Smooth muscle cell (in vitro differentiated cells): Measurements from ENCODE around the gene SMIM38. TPM values are rescaled to one million over a fixed set of nuclear protein-coding genes. Genes with fewer than 3 reads are reported as not detected.

Experiments used
- DNase-seq: peaks from one replicate; lab custom pipeline; 2025; ENCODE audit not compliant: unreplicated experiment; lab: John Stamatoyannopoulos, UW
- H2AFZ ChIP-seq: fragments of 200-600 bp; sonication (generic); 2 replicates; pipeline ENCODE4 v1.6.0; 2016; ENCODE audit warnings: antibody characterized with exemption, low read depth, mild to moderate bottlenecking
- H3F3A ChIP-seq: fragments of 200-600 bp; sonication (generic); 2 replicates; pipeline ENCODE4 v1.6.0; 2017; ENCODE audit warnings: antibody characterized with exemption, low read depth
- H3K27ac ChIP-seq: fragments of 200-600 bp; sonication (generic); 2 replicates; pipeline ENCODE4 v1.5.1; 2016; ENCODE audit warnings: low read depth, mild to moderate bottlenecking
- H3K27me3 ChIP-seq: fragments of 200-600 bp; sonication (generic); 2 replicates; pipeline ENCODE4 v1.6.1; 2016; ENCODE audit warnings: low read depth, mild to moderate bottlenecking
- H3K36me3 ChIP-seq: fragments of 200-600 bp; sonication (generic); 2 replicates; pipeline ENCODE4 v1.5.1; 2016; ENCODE audit warnings: low read depth
- H3K4me1 ChIP-seq: fragments of 200-600 bp; sonication (generic); 2 replicates; pipeline ENCODE4 v1.5.1; 2016; ENCODE audit warnings: low read depth
- H3K4me2 ChIP-seq: fragments of 200-600 bp; sonication (generic); 2 replicates; pipeline ENCODE4 v1.6.0; 2016; ENCODE audit warnings: mild to moderate bottlenecking
- H3K4me3 ChIP-seq: fragments of 200-600 bp; sonication (generic); 2 replicates; pipeline ENCODE4 v1.5.1; 2016; ENCODE audit warnings: mild to moderate bottlenecking
- H3K79me2 ChIP-seq: fragments of 200-600 bp; sonication (generic); 2 replicates; pipeline ENCODE4 v1.6.0; 2016; ENCODE audit warnings: low read depth, mild to moderate bottlenecking
- H3K9ac ChIP-seq: fragments of 200-600 bp; sonication (generic); 2 replicates; pipeline ENCODE4 v1.6.0; 2016; ENCODE audit warnings: low read depth
- H3K9me3 ChIP-seq: fragments of 200-600 bp; sonication (generic); replicated peaks from 2 replicates; pipeline ENCODE4 v1.5.1; 2016; ENCODE audit warnings: low read depth
- H4K20me1 ChIP-seq: fragments of 200-600 bp; sonication (generic); 2 replicates; pipeline ENCODE4 v1.6.0; 2016; ENCODE audit warnings: low read depth
- CTCF ChIP-seq: fragments of 200-600 bp; sonication (generic); IDR thresholded peaks from 2 replicates; pipeline ENCODE4 v1.5.1; 2017; ENCODE audit warnings: borderline replicate concordance, mild to moderate bottlenecking, antibody characterized with exemption; ENCODE audit not compliant: insufficient read depth, poor library complexity, severe bottlenecking
- WGBS: methylation state at CpG from one replicate; pipeline ENCODE4 v1.1.7; 2016; ENCODE audit warnings: low lambda C conversion rate; 5-methylcytosine and 5-hydroxymethylcytosine counted together
- polyA plus RNA-seq: library from polyadenylated mRNA; unstranded; fragments of >200 nt; fragmentation: Nextera tagmentation; extraction: Ambion mirVana; gene quantifications from 2 replicates; pipeline ENCODE4 v1.2.1, GENCODE V29; 2016
- total RNA-seq: library from RNA; depleted of rRNA; stranded (reverse); fragments of >200 nt; gene quantifications from 2 replicates; pipeline ENCODE4 v1.2.3, GENCODE V29; 2014

SMIM38 gene
- total and polyA plus RNA-seq, 2 experiments from 2014 or later, result 0.27 TPM; not detected in 1

DNA sequence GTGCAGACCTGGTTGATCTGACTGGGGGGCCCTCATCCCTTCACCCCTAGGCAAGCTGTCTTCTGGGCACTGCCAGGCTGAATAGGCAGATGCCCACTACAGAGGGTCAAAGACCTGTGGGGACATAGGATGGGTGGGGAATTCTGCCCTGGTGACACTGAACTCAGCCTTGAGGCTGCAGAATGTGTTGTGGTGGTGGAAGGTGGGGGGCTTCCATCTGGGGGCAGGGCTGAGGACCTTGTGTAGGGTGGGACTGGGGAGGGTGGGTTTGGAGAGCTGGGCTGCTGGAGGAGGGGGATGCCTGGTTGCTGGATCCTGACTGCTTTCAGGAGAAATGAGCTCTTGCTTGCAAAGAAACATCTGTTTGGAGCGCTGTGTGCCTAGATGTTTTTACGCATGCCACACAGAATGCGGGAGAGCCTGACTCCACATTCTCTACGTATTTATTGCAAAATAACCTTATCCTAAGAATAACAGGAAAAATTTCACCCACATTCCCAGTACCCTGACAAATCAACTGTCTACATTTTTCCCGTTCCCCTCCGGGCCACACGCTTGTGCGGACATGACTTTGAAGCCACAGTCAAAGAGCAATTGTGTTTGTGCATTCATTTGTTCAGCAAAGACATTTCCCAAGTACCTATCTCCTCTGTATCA lies 18.3 kb downstream of the SMIM38 start:
- Histone ChIP-seq H3K27me3 (no peaks in the 10 kb centered on the region), H3K9ac (no peak overlapping the region), H3K4me2 (no peak overlapping the region), H4K20me1 (no peaks in the 10 kb centered on the region), H3K4me1 (no peaks in the 10 kb centered on the region), H3K9me3 (no peaks in the 10 kb centered on the region), H3K27ac (no peak overlapping the region), H3F3A (no peaks in the 10 kb centered on the region), H3K79me2 (no peaks in the 10 kb centered on the region), H2AFZ (no peak overlapping the region), H3K4me3 (no peak overlapping the region), H3K36me3 (no peaks in the 10 kb centered on the region)
- TF ChIP-seq CTCF, result no peak
- DNase-seq, result no peak
- WGBS, result 67% methylated on average over 8 of the region's 8 CpGs

DNA sequence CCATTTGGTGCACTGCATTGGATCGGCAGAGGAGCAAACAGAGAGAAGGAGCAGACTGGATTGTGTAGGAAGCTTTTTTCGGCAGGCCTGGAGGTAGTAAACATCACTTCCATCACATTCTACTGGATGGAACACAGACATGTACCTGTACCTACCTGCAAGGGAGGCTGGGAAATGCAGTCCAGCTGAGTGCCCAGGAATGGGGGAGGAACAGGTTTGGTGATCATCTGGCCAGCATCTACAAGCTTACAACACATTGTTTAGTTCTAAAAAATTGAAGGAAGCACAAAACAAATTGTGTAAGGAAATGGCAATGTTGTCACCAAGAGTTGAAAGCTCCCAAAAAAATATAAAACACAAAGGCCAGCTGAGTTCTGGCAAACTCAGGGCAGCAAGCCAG lies 19.1 kb downstream of the SMIM38 start:
- no peaks in the 10 kb centered on the region for H3K4me1 ChIP-seq
- H3K9ac ChIP-seq, result no peak overlapping the region
- no peaks in the 10 kb centered on the region for H3K9me3 ChIP-seq
- no peak for DNase-seq
- H3K27me3 ChIP-seq, result no peaks in the 10 kb centered on the region
- 78% methylated on average over 2 of the region's 2 CpGs for WGBS
- no peaks in the 10 kb centered on the region for H3K36me3 ChIP-seq
- H3K27ac ChIP-seq, result no peak overlapping the region
- no peak overlapping the region for H2AFZ ChIP-seq
- H3F3A ChIP-seq, result no peaks in the 10 kb centered on the region
- no peak for TF ChIP-seq CTCF
- H3K4me2 ChIP-seq, result no peak overlapping the region
- no peak overlapping the region for H3K4me3 ChIP-seq
- no peaks in the 10 kb centered on the region for H4K20me1 ChIP-seq
- H3K79me2 ChIP-seq, result no peaks in the 10 kb centered on the region

DNA sequence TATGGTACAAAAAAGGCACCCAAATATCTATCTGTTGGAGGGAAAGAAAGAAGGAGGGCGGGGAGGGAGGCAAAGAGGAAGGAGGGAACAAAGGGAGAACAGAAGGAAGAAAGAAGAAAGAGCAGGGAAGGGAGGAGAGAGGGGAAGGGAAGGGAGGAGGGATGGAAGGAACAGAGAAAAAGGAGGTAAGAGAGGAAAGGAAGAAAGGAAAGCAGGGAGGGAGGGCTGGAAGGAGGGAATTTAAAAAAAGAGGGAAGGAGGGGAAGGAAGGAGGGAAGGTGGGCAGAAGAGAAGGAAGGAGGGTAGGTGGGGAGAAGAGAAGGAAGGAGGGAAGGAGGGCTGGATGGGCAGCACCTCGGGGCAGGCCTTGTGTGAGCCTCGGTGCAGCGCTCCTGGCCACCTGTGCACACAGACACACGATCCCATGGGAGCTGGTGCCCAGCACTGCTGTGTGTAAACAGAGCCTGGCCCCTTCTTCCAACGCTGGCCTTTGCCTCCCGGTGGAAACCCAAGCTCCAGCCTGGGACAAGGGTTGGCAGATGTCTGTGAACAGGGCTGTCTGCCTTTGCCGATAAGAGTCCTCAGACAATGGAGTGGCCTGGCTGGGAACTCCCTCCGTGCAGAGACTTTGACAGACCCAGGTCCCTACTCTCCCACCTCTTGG lies 23.2 kb downstream of the SMIM38 start:
- no peak for TF ChIP-seq CTCF
- no peaks in the 10 kb centered on the region for H3K36me3 ChIP-seq
- DNase-seq, result no peak
- H3K4me2 ChIP-seq, result no peak overlapping the region
- WGBS, result 88% methylated on average over 8 of the region's 9 CpGs
- H3K27ac ChIP-seq, result no peak overlapping the region
- no peaks in the 10 kb centered on the region for H3K4me1 ChIP-seq
- no peak overlapping the region for H2AFZ ChIP-seq
- no peaks in the 10 kb centered on the region for H3K9me3 ChIP-seq
- H3K79me2 ChIP-seq, result no peaks in the 10 kb centered on the region
- H3F3A ChIP-seq, result no peaks in the 10 kb centered on the region
- no peak overlapping the region for H3K9ac ChIP-seq
- no peaks in the 10 kb centered on the region for H3K27me3 ChIP-seq
- H4K20me1 ChIP-seq, result no peaks in the 10 kb centered on the region
- H3K4me3 ChIP-seq, result no peak overlapping the region

GRCh38 chr11:69180226-69180625 lies 24.5 kb downstream of the SMIM38 start:
- no peaks in the 10 kb centered on the region for H3K9me3 ChIP-seq
- no peak for TF ChIP-seq CTCF
- H3K4me1 ChIP-seq, result no peaks in the 10 kb centered on the region
- no peak overlapping the region for H3K27ac ChIP-seq
- no peaks in the 10 kb centered on the region for H3K27me3 ChIP-seq
- no peak overlapping the region for H3K9ac ChIP-seq
- no peaks in the 10 kb centered on the region for H3K79me2 ChIP-seq
- no peak overlapping the region for H3K4me2 ChIP-seq
- no peak overlapping the region for H2AFZ ChIP-seq
- WGBS, result 90% methylated on average over 9 of the region's 9 CpGs
- no peak for DNase-seq
- H3K4me3 ChIP-seq, result no peak overlapping the region
- H4K20me1 ChIP-seq, result no peaks in the 10 kb centered on the region
- H3F3A ChIP-seq, result no peaks in the 10 kb centered on the region
- H3K36me3 ChIP-seq, result no peaks in the 10 kb centered on the region
